AG10803 (cell line): ENCODE data around the gene NDUFB6.

Experiments used
- DNase-seq: peaks from one replicate; pipeline ENCODE4 v3.0.0; 2010; ENCODE audit warnings: low read depth
- H3K4me3 ChIP-seq: 2 replicates; pipeline ENCODE4 v1.5.1; 2011; ENCODE audit warnings: mild to moderate bottlenecking, low read length, control low read depth
- CTCF ChIP-seq: conservative IDR thresholded peaks from 2 replicates; pipeline ENCODE4 v1.5.1; 2011; ENCODE audit warnings: mild to moderate bottlenecking, low read length, control low read depth, inconsistent platforms

NDUFB6 gene

GRCh38 chr9:32590898-32591297, 17.9 kb upstream of the NDUFB6 start:
- DNase-seq, result no peak
- no peak for TF ChIP-seq CTCF
- H3K4me3 ChIP-seq, result no peak overlapping the region

DNA sequence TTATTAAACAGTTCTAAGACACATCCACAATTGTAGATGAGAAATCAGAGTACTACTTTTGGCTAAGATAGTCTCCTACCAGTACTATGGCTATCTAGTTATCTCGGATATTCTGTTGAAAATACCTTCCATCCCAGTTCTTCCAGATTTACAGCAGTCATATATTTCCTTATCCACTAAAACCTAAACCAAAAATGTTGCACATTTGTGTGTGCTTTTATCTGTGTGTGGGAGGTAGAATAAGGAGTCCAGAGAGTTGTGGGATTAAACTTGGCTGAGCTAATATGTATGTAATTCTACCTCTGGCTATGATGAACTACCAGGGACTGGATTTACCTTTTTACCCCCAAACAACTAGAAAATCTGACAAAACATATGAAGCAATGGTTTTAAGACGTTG, 17.5 kb upstream of the NDUFB6 start:
- no peak for DNase-seq
- TF ChIP-seq CTCF, result no peak
- H3K4me3 ChIP-seq, result no peak overlapping the region

GRCh38 chr9:32589083-32589723, 16.2 kb upstream of the NDUFB6 start:
- TF ChIP-seq CTCF, result peak; percentile 71
- DNase-seq, result peak; percentile 58
- H3K4me3 ChIP-seq, result no peak overlapping the region

DNA sequence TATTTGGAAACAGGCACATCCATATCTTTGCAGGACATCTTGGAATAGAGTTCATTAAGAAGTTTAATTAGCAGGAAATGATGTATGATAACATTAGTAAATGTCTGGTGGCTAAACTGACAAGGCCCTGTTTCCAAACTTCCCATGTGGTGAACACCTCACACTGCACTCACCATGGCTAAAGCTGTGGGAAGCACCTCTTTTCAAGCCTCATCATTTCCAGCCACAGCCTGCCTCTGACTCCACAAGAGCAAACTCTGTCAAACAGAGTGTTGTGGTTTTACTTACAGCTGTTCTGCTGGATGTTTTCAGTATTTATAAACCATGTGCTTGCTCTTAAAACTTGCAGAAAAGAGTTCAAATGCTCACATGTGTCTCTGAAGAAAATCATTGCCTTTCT, 14.9 kb upstream of the NDUFB6 start:
- no peak overlapping the region for H3K4me3 ChIP-seq
- TF ChIP-seq CTCF, result no peak; the same call in 1 of the 2 replicates
- peak; percentile 52 for DNase-seq

- TF ChIP-seq CTCF, result no peak
- DNase-seq, result no peak
- H3K4me3 ChIP-seq, result no peak overlapping the region
Measured at GRCh38 chr9:32584784-32585183, 11.8 kb upstream of the NDUFB6 start.

DNA sequence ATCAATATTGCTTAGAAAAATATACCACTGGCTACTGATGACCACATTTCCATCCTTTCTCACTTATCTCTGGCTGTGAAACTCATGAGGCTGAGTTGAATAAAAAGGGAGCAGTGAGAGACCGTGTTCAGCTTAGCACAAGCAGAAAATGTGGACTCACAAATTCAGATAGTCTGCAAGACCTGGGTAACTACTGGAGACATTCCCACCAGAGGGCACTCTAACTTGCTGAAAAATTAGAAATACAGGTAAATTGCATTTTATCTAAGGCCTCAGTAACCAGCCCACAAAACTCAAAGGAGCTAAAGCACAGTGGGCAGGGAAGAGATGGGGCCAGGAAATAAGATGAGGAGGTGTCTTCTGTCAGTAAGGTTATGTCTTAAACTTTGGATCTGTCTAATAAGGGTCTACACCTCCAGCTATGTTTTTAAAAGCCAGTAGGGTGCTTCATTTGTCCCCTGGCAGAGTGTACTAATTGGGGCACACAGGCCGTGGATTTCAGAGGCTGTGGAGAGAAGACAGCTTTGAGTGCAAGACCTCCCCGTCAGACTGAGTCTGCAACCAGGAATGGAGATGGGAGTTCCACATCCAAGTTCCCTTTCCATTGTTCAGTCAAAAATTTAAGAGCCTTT, 8.7 kb upstream of the NDUFB6 start:
- DNase-seq, result peak; percentile 68
- peak; percentile 77 for TF ChIP-seq CTCF
- H3K4me3 ChIP-seq, result no peak overlapping the region

GRCh38 chr9:32580631-32581300, 7.8 kb upstream of the NDUFB6 start:
- no peak for DNase-seq
- TF ChIP-seq CTCF, result peak; percentile 3; the same call in 1 of the 2 replicates
- H3K4me3 ChIP-seq, result no peak overlapping the region
